ENCODE results near the gene ANKS1A. TPM values are rescaled to one million over a fixed set of nuclear protein-coding genes. Genes with fewer than 3 reads are reported as not detected.

Gene ANKS1A
- total RNA-seq, 1 experiment from 2014 or later: 14.4 TPM

DNA sequence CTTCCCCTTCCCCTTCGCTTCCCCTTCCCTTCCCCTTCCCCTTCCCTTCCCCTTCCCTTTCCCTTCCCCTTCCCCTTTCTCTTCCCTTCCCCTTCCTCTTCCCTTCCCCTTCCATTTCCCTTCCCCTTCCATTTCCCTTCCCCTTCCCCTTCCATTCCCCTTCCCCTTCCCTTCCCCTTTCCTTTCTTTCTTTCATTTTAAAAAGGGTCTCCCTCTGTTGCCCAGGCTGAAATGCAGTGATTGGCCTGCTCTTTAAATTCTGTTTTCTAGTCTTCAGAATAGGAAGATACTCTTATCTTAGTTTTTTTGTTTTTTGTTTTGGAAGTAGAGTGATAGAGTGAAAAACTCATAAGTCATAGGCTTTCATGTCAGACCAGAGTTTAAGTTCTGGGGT is 85.2 kb downstream of the ANKS1A start:
- Histone ChIP-seq H3K9me3 (ENCODE audit: control insufficient read depth, insufficient read depth, low read depth, low read length) (no peaks in the 10 kb centered on the region), H3K27me3 (ENCODE audit: control insufficient read depth, insufficient read depth, low read length) (no peaks in the 10 kb centered on the region), H3K36me3 (ENCODE audit: control insufficient read depth, insufficient read depth, low read length) (no peaks in the 10 kb centered on the region), H3K4me1 (ENCODE audit: control insufficient read depth, insufficient read depth, low read length) (no peaks in the 10 kb centered on the region), H3K27ac (ENCODE audit: low read length) (no peak overlapping the region), H3K4me3 (ENCODE audit: low read depth in 2 of 2, low read length in 2 of 2) (no peak overlapping the region)
- ChIA-PET CTCF (no interaction called here), POLR2A (no interaction called here)
- ATAC-seq (no peak), DNase-seq (ENCODE audit: low read depth, low spot score) (no peak)
- intact Hi-C loops (cut with micrococcal nuclease; ENCODE audit: unreplicated experiment) (no loop called here), in situ Hi-C loops (cut with HindIII; ENCODE audit: low pct_unique_long_range_greater_than_20kb, low sequenced_read_pairs) (no loop called here)
- BruUV-seq (replicated peaks): no TSS peak
- TF ChIP-seq POLR2AphosphoS5 (IDR thresholded peaks at IDR 0.05; ENCODE audit: low read depth, low read length) (no peak), TCF7L2 (IDR thresholded peaks at IDR 0.05; ENCODE audit: low read depth, low read length) (no peak), SIN3A (IDR thresholded peaks at IDR 0.05; ENCODE audit: borderline replicate concordance, insufficient read depth, low read depth, low read length) (no peak)
- TF ChIP-seq, protein P1, sequence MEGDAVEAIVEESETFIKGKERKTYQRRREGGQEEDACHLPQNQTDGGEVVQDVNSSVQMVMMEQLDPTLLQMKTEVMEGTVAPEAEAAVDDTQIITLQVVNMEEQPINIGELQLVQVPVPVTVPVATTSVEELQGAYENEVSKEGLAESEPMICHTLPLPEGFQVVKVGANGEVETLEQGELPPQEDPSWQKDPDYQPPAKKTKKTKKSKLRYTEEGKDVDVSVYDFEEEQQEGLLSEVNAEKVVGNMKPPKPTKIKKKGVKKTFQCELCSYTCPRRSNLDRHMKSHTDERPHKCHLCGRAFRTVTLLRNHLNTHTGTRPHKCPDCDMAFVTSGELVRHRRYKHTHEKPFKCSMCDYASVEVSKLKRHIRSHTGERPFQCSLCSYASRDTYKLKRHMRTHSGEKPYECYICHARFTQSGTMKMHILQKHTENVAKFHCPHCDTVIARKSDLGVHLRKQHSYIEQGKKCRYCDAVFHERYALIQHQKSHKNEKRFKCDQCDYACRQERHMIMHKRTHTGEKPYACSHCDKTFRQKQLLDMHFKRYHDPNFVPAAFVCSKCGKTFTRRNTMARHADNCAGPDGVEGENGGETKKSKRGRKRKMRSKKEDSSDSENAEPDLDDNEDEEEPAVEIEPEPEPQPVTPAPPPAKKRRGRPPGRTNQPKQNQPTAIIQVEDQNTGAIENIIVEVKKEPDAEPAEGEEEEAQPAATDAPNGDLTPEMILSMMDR (IDR thresholded peaks at IDR 0.05): no peak
- TF ChIP-seq, protein P2, sequence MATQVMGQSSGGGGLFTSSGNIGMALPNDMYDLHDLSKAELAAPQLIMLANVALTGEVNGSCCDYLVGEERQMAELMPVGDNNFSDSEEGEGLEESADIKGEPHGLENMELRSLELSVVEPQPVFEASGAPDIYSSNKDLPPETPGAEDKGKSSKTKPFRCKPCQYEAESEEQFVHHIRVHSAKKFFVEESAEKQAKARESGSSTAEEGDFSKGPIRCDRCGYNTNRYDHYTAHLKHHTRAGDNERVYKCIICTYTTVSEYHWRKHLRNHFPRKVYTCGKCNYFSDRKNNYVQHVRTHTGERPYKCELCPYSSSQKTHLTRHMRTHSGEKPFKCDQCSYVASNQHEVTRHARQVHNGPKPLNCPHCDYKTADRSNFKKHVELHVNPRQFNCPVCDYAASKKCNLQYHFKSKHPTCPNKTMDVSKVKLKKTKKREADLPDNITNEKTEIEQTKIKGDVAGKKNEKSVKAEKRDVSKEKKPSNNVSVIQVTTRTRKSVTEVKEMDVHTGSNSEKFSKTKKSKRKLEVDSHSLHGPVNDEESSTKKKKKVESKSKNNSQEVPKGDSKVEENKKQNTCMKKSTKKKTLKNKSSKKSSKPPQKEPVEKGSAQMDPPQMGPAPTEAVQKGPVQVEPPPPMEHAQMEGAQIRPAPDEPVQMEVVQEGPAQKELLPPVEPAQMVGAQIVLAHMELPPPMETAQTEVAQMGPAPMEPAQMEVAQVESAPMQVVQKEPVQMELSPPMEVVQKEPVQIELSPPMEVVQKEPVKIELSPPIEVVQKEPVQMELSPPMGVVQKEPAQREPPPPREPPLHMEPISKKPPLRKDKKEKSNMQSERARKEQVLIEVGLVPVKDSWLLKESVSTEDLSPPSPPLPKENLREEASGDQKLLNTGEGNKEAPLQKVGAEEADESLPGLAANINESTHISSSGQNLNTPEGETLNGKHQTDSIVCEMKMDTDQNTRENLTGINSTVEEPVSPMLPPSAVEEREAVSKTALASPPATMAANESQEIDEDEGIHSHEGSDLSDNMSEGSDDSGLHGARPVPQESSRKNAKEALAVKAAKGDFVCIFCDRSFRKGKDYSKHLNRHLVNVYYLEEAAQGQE (IDR thresholded peaks at IDR 0.05; ENCODE audit: insufficient read depth in 1 of 2, low read depth in 2 of 2, low read length in 1 of 2): no peak

DNA sequence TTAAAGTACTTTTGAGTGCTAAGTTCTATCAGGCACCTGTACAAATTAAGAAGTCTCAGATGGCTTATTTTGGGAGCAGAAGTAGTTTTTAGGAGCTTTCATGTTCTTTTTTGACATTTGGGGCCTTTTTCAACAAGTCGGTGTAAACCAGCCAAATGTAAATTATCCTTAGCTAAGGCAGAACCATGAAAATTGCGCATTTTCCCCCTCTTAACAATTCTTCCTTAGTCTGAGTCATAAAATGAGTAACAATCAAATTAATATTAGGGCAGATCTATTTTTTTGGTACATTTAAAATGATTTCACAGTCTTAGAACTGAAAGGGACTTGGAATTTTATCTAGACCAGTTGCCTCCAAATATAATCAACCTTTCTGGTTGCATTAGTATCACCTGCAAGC is 87.2 kb downstream of the ANKS1A start:
- TF ChIP-seq TCF7L2 (IDR thresholded peaks at IDR 0.05; ENCODE audit: low read depth, low read length) (no peak), SIN3A (IDR thresholded peaks at IDR 0.05; ENCODE audit: borderline replicate concordance, insufficient read depth, low read depth, low read length) (no peak), POLR2AphosphoS5 (IDR thresholded peaks at IDR 0.05; ENCODE audit: low read depth, low read length) (no peak)
- TF ChIP-seq, protein P2 (IDR thresholded peaks at IDR 0.05; ENCODE audit: insufficient read depth in 1 of 2, low read depth in 2 of 2, low read length in 1 of 2): no peak
- TF ChIP-seq, protein P1 (IDR thresholded peaks at IDR 0.05): no peak
- no peak overlapping the region for H3K27ac ChIP-seq (ENCODE audit: low read length)
- no peaks in the 10 kb centered on the region for H3K4me1 ChIP-seq (ENCODE audit: control insufficient read depth, insufficient read depth, low read length)
- BruUV-seq (replicated peaks): no TSS peak
- intact Hi-C loops (cut with micrococcal nuclease; ENCODE audit: unreplicated experiment): no loop called here
- no peaks in the 10 kb centered on the region for H3K9me3 ChIP-seq (ENCODE audit: control insufficient read depth, insufficient read depth, low read depth, low read length)
- H3K36me3 ChIP-seq (ENCODE audit: control insufficient read depth, insufficient read depth, low read length): no peaks in the 10 kb centered on the region
- ATAC-seq (no peak), DNase-seq (ENCODE audit: low read depth, low spot score) (no peak)
- H3K4me3 ChIP-seq (ENCODE audit: low read depth in 2 of 2, low read length in 2 of 2): no peak overlapping the region
- CTCF ChIA-PET: interaction anchor here (0.6 to 0.8 kb wide), 2 partner anchors 290 to 516 kb away, joined by 8 read pairs; no protein-coding TSS in a partner anchor
- no peaks in the 10 kb centered on the region for H3K27me3 ChIP-seq (ENCODE audit: control insufficient read depth, insufficient read depth, low read length)
- POLR2A ChIA-PET: interaction anchor here (0.7 kb wide), 1 partner anchor 402 kb away, joined by 3 read pairs; no protein-coding TSS in a partner anchor
- in situ Hi-C loops (cut with HindIII; ENCODE audit: low pct_unique_long_range_greater_than_20kb, low sequenced_read_pairs): no loop called here
